Measurements from ENCODE around the gene MAGEL2.

The MAGEL2 gene

DNA sequence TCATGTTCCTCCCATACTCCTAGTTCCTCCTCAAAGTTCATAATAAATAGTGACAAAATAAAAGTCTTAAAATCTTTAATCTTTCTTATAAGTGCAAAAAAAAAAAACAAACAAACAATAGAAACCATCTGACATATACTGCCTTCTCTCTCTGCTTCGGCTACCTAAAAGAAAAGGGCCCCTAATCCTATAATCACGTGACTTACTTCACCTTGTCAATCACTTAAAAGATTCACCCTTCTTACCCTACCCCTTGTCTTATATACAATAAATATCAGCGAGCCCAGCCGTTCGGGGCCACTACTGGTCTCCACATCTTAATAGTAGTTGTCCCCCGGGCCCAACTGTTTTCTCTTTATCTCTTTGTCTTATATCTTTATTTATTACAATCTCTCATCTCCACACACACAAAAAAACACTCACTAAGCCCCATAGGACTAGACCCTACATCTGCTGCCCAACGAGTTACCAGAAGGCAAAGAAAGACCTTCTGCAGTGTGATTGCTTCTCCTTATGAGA is 53.4 kb downstream of the MAGEL2 start:
- no peak overlapping the region for H3K4me3 ChIP-seq
- H3K27ac ChIP-seq = no peak overlapping the region
- no peaks in the 10 kb centered on the region for H3K4me1 ChIP-seq
- no peaks in the 10 kb centered on the region for H3K36me3 ChIP-seq
- TF ChIP-seq, protein P1, sequence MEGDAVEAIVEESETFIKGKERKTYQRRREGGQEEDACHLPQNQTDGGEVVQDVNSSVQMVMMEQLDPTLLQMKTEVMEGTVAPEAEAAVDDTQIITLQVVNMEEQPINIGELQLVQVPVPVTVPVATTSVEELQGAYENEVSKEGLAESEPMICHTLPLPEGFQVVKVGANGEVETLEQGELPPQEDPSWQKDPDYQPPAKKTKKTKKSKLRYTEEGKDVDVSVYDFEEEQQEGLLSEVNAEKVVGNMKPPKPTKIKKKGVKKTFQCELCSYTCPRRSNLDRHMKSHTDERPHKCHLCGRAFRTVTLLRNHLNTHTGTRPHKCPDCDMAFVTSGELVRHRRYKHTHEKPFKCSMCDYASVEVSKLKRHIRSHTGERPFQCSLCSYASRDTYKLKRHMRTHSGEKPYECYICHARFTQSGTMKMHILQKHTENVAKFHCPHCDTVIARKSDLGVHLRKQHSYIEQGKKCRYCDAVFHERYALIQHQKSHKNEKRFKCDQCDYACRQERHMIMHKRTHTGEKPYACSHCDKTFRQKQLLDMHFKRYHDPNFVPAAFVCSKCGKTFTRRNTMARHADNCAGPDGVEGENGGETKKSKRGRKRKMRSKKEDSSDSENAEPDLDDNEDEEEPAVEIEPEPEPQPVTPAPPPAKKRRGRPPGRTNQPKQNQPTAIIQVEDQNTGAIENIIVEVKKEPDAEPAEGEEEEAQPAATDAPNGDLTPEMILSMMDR (IDR thresholded peaks at IDR 0.05) = no peak
- intact Hi-C loops (cut with DNase I; ENCODE audit: low total_unique reads) = no loop called here
- DNase-seq = no peak
- H3K9me3 ChIP-seq = no peaks in the 10 kb centered on the region
- H3K27me3 ChIP-seq = no peaks in the 10 kb centered on the region
